Heart left ventricle (tissue), 13 donors: ENCODE measurements around the gene HOXB8.

Experiments
- POLR2A ChIP-seq, 2 donors: fragments of 450-650 bp; IDR thresholded peaks; one replicate each; pipeline ENCODE4 v1.6.1; 2017; ENCODE audit warnings: antibody characterized with exemption in 2 of 2, mild to moderate bottlenecking in 2 of 2, moderate library complexity in 2 of 2
- TF ChIP-seq, protein P1 (sequence below), 12 donors: fragments of 200-600 bp; sonication (generic) in 4 of 12; IDR thresholded peaks; one replicate each; pipeline versions ENCODE4 v1.5.0 to v1.8.0; 2018 to 2022; ENCODE audit warnings: antibody characterized with exemption in 12 of 12, mild to moderate bottlenecking in 5 of 12
- donor health status: ischemic (EF 13 %, LVEDD 7.1; RV severe dilation, severe dysfunction).
- donor health status: DM: no; HTN: yes; CAD: no.
- donor health status: DM: no; HTN: no; CAD: no.
- donor health status: ischemic (EF 25% LVEDD 6.9; RV normal size, moderate dysfunction).
- donor health status: ischemic (EF 25% LVEDD 5.7; RV mildly dilated, moderate dysfunction).
- donor health status: ischemic (EF 35%, LVEDD 5.7; RV mildly dilated, moderate dysfunction).
- donor health status: nonischemic (EF 11% LVEDD 7.7; RV severe dilation, severe dysfunction).
- donor health status: DM: yes; HTN: yes; CAD: no.
- donor health status: PGD.
- donor health status: ischemic (EF 29% LVEDD 5.4; RV normal size, mild dysfunction).
- donor health status: nonischemic (EF 23%, LVEDD 6.1; RV moderate dilation, normal function).

DNA sequence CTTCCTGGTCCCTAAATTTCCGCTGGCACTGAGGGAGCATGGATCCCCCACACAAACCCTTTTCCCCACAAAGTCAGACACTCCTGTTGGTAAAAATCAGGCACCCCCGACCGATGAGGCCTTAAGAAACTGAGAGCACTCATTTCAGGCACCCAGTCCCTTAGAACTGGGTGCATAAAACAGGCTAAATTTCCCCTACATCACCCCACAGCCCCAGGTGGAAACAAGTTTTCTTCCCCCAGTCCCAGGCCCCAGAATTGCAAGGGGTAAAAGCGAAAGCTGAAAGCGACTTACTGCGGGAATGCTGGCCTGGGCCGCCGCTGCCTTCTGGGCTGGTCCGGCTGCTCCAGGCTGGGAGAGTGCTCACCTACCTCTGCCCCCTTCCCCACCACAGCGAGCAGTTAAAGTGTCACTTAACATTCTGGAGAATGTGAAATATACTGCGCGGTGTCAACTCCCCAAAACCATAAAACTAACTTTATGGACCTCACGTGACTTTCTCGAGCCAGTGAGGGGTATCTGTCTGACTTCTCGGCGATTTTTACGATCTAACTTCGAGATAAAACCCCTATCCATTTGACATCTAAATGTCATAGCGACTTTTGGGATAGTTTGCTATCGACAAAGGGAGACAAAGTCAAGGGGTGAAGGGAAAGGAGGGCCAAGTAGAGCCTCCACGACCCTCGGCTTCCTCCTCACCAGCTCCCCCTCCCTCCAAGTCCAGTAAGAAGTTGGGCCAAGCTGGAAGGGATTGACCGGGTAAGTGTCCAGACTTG, 25.1 kb downstream of the HOXB8 start, which contains the start of gene HOXB3:
- TF ChIP-seq, protein P1, sequence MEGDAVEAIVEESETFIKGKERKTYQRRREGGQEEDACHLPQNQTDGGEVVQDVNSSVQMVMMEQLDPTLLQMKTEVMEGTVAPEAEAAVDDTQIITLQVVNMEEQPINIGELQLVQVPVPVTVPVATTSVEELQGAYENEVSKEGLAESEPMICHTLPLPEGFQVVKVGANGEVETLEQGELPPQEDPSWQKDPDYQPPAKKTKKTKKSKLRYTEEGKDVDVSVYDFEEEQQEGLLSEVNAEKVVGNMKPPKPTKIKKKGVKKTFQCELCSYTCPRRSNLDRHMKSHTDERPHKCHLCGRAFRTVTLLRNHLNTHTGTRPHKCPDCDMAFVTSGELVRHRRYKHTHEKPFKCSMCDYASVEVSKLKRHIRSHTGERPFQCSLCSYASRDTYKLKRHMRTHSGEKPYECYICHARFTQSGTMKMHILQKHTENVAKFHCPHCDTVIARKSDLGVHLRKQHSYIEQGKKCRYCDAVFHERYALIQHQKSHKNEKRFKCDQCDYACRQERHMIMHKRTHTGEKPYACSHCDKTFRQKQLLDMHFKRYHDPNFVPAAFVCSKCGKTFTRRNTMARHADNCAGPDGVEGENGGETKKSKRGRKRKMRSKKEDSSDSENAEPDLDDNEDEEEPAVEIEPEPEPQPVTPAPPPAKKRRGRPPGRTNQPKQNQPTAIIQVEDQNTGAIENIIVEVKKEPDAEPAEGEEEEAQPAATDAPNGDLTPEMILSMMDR (IDR thresholded peaks at IDR 0.05), result no peak
- no peak for TF ChIP-seq POLR2A (IDR thresholded peaks at IDR 0.05)
